Left hindlimb (tissue), 1 donor: ENCODE measurements around the gene SLU7.
A peak's percentile ranks its signal among the peaks of the same experiment; 100 is the strongest.
"Not testable (repeated sequence)": the region's sequence is repeated elsewhere in the genome, so short reads cannot be mapped to it uniquely, and the experiment has no call there.

ENCODE experiments used
- DNase-seq: peaks from one replicate; pipeline ENCODE4 v3.0.0-alpha.2; 2018

The SLU7 gene

DNA sequence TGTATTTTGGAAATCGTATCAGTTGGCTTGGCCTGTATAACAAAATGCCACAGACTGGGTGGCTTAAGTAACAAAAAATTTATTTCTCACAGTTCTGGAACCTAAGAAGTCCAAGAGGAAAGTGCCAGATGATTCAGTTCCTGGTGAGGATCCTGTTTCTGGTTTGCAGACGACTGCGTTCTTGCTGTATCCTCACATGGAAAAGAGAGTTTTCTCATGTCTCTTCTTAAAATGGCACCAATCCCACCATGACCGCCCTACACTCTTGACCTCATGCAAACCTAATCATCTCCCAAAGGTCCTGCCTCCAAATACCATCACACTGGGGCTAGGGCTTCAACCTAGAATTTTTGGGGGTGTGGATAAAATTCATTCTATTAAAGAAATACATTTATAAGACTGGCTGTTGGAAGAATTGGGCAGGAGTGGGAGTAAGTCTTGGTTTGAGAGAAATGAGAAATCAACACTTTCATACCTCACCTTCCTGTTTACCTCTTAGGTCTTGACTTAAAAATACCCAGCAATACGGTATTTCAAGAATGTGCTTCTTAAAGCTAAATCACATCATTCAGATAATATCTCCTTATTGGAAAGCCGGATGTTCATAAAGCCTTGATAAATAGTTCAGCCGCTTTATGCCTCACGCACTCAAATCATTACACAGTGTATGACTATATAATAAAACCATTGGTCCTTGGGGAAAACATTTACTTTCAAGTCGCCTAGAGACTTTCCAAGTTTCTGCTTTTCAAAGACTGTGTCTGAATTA is 31.5 kb upstream of the SLU7 start:
- no peak for DNase-seq

DNA sequence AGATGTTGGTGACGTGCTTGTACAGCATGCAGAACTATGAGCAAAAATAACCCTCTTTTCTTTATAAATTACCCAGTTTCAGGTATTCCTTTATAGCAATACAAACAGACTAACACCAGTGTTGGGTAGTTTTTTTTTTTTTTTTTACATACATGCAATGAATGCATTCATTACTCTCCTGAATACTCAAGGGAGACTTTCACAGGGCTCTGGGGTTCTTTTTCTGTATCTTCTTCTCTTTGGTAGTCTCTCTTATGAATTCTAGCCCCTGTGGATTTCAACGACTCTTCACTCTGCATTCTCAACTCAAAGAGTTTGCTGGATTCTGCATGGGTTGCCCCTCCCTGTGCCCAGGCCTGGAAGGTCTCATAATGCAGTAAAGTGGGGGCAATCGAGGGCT is 30.6 kb upstream of the SLU7 start:
- DNase-seq: no peak

DNA sequence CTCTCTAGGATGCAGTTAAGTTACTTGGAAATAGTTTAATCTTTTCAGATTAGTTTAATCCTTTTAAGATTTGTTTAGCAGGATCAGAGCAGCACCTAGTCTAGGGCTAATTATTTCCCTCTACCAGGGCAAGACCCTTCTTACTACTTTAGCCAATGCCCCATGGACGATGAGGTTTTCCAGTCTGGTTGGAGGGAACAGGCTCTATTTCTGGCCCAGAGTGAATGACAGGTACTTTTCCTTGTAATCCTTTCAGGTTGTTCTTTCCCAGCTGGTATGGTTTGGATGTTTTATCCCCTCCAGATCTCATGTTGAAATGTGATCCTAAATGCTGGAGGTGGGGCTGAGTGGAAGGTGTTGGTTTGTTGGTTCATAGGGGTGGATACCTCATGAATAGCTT is 30.0 kb upstream of the SLU7 start:
- no peak for DNase-seq

DNA sequence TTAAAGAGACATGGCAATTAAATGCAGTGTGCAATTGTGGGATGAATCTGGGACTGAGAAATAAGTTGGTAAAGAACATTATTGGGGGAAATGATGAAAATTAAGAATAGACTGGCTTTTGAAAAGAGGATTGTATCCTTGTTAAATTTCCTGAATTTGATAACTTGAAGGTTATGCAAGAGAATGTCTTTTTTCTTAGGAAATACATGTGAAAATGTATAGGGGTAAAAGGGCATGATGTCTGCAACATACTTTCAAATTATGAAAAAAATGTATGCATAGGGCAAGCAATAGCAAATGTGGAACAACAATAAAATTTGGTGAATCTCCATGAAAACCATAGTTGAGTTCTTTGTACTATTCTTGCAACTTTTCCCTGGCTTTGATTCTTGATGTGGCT is 26.9 kb upstream of the SLU7 start:
- DNase-seq: no peak

DNA sequence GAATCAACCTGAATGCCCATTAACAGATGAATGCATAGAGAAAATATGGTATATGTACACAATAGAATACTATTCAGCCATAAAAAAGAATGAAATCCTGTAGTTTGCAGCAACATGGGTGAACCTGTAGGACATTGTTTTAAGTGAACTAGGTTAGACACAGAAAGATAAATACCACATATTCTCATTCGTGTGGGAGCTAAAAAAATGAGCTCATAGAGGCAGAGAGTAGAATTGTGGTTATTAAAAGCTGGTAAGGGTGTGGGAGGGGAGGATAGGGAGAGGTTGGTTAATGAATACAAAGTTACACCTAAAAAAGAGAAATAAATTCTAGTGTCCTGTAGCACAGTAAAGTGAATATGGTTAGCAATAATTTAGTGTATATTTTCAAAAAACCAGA is 26.3 kb upstream of the SLU7 start:
- DNase-seq: no peak

DNA sequence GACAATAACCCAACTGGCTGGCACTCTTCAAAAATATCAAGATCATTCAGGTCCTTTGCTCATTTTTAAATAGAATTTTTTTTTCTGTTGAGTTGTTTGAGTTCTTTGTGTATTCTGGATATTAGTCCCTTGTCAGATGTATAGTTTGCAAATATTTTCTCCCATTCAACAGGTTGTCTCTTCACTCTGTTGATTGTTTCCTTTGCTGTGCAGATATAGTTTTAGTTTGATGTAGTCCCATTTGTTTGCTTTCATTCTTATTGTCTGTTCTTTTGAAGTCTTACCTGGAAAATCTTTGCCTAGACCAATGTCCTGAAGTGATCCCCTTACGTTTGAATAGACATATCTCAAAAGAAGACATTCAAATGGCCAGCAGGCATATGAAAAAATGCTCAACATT is 25.5 kb upstream of the SLU7 start:
- DNase-seq: no peak

DNA sequence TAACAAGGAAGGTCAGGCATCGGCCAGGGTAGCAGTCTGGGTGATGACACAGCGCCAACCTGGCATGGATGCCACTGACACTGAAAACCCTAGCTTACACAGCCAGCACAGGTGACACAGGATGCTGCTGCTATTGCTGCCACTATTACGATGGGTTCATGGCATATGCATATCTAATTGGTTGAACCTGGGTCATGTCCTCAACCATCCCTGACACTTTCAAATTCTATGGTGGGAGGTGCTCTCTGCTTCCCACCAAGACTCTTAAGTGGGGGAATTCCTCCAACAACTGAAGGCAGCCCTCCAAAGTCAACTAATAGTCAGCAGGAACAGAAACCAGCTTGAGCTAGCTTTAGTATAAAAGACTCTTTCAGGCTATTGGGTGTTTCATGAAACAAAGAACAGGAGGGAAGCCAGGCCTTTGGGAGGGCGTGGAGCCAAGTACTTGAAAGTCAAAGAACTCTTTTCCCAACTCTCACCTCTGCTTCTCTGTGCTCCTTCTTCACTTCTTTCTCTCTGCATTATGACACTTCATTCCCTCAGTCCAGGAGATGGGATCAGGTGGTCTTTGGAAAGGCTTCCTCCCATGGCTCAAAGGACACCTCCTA is 24.0 kb upstream of the SLU7 start:
- DNase-seq: no peak

DNA sequence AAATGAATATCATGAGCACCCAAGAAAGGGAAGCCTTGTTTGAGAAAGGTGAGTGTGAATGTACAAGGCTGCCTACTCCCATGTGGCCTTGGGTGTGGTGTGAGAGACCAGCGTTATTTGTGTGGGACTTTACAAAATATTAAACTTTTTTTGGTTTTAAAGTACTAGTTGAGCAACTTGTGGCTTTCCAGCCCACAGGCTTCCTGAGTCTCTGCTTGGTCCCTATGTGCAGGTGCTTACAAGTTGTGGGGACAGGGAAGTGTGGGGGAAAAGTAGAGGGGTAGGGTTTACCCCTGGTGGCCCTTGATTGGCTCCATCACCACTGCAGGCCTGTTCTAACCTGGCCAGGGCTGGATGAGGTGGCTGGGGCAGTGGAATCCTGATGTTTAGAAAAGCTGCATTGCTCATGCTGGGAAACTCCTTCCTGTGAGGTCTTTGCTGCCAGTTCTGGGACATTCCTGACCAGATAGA is 22.5 kb upstream of the SLU7 start:
- no peak for DNase-seq

DNA sequence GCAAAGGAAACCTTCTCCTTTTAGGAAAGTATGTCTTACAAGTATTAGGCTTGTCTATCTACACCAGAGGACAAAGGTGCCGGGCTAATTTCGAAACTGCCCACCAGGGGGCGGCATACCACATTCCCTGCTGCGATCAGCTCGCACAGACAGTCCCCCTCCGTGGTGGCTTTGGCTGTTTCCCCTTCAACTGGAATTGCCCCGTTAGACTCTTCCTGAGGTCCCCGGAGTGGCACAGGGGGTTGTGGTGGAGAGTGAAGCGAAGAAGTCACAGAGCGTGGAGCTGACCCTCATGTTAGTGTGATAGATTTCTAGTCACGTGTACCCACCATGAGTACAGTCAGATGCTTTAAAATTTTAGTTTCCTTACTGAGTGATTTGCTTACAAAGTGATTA is 20.3 kb upstream of the SLU7 start:
- peak; percentile 88 for DNase-seq

DNA sequence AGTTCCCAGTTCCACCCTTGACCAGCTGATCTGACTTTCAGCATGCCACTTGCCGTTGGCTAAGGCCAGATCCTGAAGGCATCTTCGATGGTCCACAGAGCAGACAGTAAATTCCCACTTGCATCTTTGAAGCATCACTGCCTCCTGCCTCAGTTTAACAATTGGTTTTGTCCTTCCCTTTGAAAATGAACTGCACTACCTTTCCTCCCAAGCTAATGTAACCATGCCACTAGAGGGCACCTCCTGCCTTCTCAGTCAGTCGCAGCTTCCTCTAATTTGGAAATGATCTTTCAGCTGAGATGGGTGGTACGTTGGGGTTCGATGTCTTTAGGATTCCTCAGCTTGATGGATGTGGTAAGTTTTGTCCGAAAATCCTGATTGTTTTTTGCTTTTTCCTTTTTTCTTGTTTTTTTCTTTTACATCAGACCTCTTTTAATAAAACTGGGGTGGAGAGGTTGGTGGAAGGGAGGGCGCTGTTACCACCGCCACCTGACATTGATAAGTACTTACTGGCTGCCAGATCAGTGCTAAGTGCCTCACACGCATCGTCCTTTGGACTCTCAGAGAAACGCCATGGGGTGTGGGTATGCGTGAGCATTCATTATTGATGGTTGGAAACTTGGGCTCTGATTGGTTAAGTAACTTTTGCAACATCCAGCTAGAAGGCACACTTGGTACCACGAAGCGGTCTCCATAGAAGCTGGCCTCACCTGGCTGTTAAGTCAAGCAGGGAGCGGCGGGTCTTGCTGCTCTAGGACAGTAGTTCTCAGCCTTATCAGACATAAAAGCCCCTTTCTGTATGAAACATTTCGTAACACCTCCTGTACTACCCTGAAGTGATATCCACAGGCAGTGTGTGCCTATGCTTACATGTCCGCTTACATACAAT is 19.7 kb upstream of the SLU7 start:
- no peak for DNase-seq

DNA sequence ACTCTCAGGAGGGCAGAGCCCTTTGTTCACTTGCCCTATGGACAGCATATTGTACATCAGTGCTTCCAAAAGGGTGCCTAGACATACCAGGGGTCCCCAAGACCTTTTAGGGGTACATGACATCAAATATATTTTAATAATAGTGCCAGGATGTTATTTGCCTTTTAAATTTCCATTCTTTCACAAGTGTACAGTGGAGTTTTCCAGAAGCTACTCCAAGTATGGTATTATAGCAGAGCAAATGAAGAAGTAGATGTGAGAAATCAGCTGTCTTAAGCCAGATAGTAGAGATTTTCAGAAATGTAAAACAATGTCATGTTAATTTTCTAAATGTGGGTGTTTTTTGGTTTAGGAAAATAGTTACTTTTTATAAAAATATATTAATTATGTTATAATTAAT is 18.4 kb upstream of the SLU7 start:
- no peak for DNase-seq

DNA sequence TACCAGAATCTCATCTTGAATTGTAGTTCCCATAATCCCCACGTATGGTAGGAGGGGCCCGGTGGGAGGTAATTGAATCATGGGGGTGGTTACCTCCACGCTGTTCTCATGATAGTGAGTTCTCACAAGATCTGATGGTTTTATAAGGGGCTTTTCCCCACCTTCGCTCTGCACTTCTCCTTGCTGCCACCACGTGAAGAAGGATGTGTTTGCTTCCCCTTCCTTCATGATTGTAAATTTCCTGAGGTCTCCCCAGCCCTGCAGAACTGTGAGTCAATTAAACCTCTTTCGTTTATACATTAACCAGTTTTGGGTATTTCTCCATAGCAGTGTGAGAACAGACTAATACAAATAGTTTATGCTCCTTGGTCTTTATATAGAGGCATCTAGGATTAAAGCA is 17.8 kb upstream of the SLU7 start:
- not testable (repeated sequence) for DNase-seq

DNA sequence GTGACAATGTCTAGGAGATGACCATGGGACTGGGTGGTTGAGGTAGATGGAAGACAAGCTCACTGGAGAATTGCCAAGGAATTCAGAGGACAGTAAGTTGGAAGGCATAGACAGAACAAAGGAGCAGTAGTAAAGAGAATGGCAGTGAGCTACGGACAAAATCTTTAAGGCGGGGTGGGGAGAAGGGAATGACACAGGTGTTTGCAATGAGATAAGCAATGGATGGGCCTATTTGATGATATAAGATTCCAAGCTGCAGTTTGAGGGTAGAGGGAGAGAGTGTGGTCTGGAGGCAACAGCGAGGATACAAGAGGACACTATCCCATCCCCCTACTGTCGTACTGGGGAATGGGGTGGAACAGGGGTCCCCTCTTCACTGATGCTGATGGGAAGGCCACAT is 17.1 kb upstream of the SLU7 start:
- no peak for DNase-seq

DNA sequence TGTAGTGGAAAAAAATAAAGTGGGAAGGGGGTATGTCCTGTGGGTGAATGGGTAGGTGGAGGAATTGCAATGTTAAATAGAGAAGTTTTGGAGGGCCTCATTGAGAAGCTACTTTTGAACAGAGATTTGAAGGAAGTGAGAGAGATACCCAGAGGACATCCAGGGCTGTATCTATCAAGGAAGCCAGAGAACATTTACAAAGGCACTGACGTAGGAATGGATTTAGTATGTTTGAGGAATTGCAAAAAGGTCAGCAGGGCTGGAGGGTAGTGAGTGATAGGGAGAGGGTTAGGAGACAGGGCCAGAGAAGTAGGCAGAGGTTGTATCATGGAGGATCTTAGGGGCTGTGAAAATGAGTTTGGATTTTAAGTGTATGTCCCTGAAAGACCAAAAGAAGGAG is 16.7 kb upstream of the SLU7 start:
- DNase-seq: no peak

DNA sequence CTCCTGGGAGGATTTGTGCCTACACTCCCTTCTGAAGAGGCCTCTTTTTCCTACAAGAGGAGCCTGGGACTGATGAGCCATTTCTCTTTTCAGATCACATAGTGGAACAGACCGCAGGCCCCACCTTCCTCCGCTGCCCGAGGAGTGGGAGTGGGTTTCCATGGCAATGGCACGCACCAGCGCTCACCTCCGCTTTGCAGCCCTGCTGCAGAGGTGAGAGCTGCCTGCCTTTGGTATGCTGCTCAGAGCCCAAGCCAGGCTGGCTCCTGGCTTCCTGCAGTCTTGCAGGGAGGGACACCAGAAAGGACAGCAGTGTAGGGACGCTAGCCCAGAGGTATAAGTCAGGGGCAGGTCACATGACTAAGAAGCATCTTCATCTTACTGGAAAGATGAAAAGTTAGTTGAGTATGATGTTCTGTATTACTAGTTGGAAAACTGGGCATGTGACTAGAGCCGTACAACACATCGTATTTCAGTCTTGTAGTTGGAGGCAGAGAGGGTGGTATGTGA is 15.2 kb upstream of the SLU7 start:
- DNase-seq: peak; percentile 65

DNA sequence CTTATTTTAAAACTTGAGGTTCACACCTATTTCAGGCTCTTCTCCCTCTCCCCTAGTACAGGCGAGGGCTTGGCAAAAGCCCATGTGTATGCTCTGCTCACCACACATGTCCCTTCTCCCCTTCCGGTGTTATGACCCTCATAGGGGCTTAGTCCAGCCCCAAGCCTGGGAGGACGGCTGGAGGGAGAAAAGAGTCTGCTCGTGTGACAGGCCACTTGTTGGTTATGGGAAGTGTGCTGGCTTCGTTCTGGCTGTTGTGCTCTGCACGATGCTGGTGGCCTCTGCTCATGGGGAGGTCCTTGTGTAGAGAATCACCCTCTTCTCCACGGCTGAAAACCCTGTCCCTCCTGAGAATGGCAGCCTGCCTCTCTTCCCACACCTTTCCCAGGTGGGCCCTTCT is 13.9 kb upstream of the SLU7 start:
- no peak for DNase-seq

DNA sequence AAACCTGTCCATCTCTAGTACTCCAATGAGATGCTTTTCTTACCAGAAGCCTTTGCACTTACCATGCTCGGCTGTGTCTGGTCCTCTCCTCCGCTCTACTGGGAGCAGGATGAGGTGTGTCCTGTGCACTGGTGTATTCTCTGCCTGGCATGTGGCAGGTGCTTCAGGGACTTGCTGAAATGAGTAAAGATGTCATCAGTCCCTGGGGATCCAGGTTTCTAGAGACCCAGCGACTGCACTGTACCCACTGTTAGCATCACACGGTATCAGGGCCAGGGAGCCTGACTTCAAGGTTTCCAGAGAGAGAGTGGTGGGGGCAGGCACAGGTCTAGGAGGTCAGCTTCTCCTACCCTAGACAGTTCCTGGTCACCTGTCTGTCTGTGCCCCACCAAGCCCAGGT is 13.3 kb upstream of the SLU7 start:
- DNase-seq: no peak

DNA sequence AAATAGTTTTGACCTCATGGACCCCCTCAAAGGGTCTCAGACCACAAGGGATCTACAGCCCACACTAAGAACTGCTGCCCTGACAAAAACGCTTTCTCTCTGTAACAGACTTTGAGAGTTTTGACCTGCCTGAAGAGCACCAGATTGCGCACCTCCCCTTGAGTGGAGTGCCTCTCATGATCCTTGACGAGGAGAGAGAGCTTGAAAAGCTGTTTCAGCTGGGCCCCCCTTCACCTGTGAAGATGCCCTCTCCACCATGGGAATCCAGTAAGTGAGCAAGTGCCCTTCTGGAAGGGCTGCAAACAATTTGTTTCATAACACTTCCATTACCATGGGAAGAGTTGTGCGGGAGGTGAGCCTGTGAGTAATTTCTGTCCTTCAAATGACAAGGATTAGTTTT is 8.7 kb upstream of the SLU7 start:
- no peak for DNase-seq

DNA sequence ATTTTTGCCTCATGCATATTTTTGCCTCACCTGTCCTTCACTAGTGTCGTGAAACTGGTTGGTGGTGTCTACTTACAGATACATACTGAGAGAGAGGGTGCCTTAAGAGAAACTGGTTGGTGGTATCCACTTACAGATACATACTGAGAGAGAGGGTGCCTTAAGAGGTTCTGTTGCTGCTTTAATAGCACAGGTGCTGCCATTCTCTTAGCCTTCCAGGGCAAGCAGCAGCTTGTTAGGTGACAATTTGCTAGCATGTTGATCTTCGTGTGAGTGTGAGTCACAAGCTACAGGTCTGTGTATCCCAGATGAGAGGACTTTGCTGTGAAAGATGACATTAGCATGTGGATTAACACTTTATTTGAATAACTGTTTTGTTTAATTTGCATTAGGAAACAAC is 4.2 kb upstream of the SLU7 start:
- DNase-seq: no peak

DNA sequence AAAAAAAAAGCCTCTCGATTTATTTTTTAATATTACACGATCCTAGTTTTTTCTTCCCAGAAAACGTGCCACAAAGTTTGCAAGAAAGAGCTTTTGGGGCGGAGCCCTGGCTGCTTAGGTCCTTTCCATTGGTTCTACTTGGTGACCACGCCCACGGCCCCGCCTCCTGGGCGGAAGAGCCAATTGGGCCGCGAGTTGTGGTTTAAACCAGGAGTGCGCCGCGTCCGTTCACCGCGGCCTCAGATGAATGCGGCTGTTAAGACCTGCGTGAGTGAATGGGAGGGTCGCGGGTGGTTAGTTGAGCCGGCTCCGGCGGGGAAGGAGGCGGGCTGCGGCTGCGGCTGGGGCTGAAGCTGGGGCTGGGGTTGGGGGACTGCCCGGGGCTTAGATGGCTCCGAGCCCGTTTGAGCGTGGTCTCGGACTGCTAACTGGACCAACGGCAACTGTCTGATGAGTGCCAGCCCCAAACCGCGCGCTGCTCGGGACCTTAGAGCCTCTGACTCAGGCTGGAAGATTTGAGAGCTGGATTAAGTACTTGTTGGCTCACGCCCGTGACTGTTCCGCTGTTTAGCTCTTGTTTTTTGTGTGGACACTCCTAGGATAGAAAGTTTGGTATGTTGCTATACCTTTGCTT is 2.9 kb upstream of the SLU7 start, which contains the start of gene PTTG1:
TSS of gene PTTG1 (plus strand) at position 231 of the 634 bp plus-strand sequence. CDS start 458 bp downstream, outside the sequence.
- DNase-seq: peak; percentile 97

DNA sequence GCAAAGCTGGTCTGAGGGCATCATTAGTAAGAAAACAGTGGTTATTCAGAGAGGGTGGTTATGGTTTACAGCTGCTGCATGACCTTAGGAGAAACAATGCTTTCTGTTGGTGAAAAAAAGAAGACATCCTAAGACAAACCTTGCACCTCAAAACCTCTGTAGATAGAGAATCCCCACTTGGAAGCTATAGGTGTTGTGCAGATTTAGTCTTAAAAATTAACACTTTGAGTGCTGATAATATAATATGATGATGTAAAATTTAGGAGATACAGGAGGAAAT is 1.4 kb upstream of the SLU7 start:
- DNase-seq: no peak

DNA sequence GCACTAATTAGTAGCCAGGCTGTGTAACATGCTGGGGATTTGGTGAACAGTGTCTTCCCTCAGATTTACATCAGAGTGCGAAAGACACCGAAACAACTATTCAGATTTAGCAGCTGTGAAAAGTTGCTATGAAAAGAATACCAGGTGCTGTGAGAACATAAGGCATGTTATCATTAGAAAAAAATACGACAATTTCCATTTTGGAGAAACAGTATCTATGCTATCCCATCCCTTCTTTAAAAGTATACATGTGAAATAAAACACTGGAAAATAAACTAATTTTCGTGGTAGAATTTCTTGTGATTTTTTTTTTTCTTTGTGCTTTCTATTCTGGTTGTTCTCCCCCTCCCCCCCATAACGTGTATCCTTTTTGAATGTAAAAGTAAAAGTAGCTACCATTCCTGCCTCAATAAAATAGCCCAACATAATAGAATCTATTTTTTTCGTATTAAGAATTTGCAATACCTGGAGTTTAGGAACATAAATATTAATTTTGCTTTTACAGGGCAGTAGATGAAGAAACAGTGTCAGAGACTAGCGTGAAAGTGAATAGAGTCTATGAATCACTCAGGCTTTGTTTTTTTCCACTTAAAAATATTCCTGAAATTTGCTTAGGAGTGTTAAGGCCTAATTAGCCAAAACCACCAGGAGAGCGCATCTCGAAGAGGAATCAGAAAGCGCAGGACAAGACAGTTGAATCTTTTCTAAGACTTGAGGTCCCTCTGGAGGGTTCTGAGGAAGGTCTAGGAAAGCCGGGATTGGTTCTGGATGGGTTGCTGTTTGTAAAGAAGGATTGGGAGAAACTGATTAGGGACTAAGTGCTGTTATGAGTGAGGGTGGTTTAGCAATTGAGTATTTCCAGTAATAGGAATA is 813 bp upstream of the SLU7 start:
- no peak for DNase-seq
